ENCODE results near the gene CLEC2D.
"Not testable (repeated sequence)": the region's sequence is repeated elsewhere in the genome, so short reads cannot be mapped to it uniquely, and the experiment has no call there.

Gene CLEC2D

DNA sequence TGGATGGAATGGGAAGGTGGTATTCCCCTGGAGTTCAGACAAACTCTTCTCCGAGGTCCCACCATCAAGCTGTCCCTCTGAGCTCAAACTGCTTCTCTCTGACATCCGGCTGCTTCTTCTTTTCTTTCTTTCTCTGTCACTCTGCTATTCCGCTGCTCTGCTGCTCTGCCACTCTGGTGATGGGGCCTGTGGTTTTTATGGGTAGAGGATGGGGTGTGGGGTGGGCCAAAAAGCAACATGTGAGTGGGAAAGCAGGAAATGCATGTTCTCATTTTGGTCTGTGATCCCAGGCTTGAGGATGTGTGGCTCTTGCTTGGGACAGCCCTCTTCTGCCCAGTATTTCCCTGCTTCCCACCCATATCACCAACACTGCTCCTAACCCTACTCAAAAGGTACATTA is 32.7 kb downstream of the CLEC2D start:
- Mint-ChIP-seq H3K27ac (peak overlapping the region; percentile 95), H3K4me1 (peaks cover 74% of the 10 kb centered on the region), H3K9me3 (no peaks in the 10 kb centered on the region), H3K4me3 (peak overlapping the region; percentile 72), H3K36me3 (peaks cover 58% of the 10 kb centered on the region)
- DNase-seq (ENCODE audit: low spot score in 2 of 2) (peak in 1 of 2 donors; percentile 78), ATAC-seq (peak; percentile 71)

DNA sequence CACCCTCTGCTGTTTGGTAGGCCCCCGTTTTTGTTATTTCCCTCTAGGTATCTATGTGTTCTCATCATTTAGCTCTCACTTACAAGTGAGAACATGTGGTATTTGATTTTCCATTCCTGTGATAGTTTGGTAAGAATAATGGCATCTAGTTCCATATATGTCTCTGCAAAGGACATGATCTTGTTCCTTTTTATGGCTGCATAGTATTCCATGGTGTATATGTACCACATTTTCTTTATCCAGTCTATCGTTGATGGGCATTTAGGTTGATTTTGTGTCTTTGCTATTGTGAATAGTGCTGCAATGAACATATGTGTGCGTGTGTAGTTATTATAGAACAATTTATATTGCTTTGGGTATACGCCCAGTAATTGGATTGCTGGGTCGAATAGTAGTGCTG is 35.0 kb downstream of the CLEC2D start:
- Mint-ChIP-seq H3K4me1 (peaks cover 76% of the 10 kb centered on the region), H3K36me3 (peaks cover 35% of the 10 kb centered on the region)
- not testable (repeated sequence) for H3K27ac Mint-ChIP-seq; DNase-seq (ENCODE audit: low spot score in 2 of 2); H3K9me3 Mint-ChIP-seq; H3K4me3 Mint-ChIP-seq; ATAC-seq

DNA sequence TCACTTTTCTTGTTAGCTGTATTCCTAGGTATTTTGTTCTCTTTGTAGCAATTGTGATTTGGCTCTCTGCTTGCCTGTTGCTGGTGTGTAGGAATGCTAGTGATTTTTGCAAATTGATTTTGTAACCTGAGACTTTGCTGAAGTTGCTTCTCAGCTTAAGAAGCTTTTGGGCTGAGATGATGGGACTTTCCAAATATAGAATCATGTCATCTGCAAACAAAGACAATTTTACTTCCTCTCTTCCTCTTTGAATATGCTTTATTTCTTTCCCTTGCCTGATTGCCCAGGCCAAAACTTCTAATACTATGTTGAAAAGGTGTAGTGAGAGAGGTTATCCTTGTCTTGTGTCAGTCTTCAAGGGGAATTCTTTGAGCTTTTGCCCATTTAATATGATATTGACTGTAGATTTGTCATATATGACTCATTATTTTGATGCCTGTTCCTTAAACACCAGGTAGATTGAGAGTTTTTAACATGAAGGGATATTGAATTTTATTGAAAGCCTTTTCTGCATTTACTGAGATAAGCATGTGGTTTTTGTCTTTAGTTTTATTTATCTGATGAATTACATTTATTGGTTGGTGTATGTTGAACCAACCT is 36.7 kb downstream of the CLEC2D start:
- peaks cover 19% of the 10 kb centered on the region for H3K36me3 Mint-ChIP-seq
- DNase-seq (ENCODE audit: low spot score in 2 of 2), result no peak

DNA sequence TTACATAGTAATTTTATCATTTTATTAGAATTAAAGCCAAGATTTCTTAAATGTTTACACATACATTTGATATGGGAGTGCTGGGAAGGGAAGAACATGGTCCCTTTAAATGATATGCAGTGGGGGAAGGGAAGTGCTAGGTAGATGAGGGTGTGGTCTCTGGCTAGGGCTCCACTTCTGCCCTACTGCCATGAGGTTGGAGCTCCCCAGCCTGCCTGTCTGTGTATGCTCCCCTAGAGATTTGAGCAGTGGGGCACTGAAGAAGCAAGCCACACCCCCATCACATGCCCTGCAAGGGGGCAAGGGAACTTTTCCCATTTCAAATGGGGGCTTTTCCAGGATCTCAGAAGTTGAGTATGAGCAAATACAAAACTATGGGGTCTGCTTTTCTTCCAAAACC is 37.8 kb downstream of the CLEC2D start:
- Mint-ChIP-seq H3K4me3 (peak overlapping the region; percentile 72), H3K4me1 (peaks cover 70% of the 10 kb centered on the region), H3K9me3 (no peaks in the 10 kb centered on the region), H3K27ac (peak overlapping the region; percentile 95), H3K36me3 (peaks cover 7% of the 10 kb centered on the region)
- no peak for DNase-seq (ENCODE audit: low spot score in 2 of 2)
- peak; percentile 47 for ATAC-seq

More for the DNA sequence above, 36.7 kb downstream of the CLEC2D start:
- no peak for ATAC-seq
- Mint-ChIP-seq H3K9me3 (no peaks in the 10 kb centered on the region), H3K4me3 (no peak overlapping the region), H3K4me1 (peaks cover 74% of the 10 kb centered on the region), H3K27ac (peak overlapping the region; percentile 50)

DNA sequence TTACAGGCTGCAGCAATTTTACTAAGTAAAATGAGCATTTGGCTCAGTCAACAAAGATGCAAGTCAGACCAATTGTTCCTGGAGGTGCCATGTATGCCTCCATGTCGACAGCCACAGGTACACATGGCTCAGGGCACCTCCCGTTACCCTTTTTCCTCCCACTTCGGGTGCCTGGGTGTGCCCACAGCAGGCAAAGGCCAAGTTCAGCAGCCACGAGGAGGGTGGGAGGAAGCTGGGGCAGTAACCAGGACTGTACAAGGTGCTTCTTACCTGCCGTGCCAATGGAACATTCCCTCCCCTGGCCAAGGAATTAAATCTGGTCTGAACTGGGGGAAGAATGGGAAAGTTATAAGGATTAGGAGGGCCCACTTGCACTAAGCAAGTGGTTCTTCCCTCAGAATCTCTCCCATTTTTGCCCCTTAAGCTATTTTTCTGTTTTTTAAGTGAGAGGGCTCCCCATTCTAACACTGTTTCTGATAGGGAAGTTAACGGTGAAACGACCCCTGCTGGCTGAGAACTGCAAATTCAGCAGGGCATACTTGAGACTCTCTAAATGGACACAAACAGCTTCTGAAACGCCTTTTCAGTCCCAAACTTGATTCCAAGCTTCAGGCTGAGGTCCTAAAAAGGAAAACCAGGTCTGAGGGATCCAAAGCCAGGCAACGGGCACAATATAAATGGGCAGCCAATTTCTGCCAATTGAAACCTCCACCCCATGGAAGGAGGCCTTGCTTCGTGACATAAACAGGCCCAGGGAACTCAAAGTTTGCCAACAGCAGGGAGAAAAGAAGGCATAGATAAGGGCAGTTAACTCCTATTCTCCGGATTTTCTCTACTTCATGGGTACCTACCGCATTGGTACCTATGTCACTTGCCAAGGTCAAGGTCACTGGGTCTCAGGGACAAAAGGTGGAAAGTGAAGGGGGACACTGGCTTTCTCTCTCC is 38.6 kb downstream of the CLEC2D start:
- peaks cover 63% of the 10 kb centered on the region for H3K4me1 Mint-ChIP-seq

DNA sequence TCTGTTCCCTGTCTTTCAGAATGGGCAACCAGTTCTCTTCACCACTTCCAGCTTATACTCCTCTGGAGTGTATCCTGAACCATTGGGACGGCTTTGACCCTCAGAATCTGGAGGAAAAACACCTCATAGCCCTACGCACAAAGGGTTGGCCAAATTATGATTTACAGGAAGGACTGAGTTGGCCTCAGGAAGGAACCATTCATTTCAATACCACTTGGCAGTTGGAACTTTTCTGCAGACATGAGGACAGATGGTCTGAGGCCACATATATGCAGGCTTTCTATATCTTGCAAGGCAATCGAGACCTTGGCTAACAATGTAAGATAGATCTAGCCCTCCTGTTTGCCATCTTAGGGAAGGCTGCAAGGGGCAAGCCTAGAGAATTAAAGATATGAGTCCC is 39.3 kb downstream of the CLEC2D start:
- Mint-ChIP-seq H3K27ac (peak overlapping the region; percentile 95), H3K36me3 (peaks cover 5% of the 10 kb centered on the region), H3K4me3 (no peak overlapping the region), H3K4me1 (peaks cover 63% of the 10 kb centered on the region), H3K9me3 (no peaks in the 10 kb centered on the region)
- ATAC-seq (no peak), DNase-seq (ENCODE audit: low spot score in 2 of 2) (no peak)

More for the DNA sequence above, 38.6 kb downstream of the CLEC2D start:
- DNase-seq (ENCODE audit: low spot score in 2 of 2) (peak; percentile 42 to 80), ATAC-seq (peak; percentile 83)
- Mint-ChIP-seq H3K9me3 (no peaks in the 10 kb centered on the region), H3K36me3 (peaks cover 5% of the 10 kb centered on the region), H3K4me3 (peak overlapping the region; percentile 72), H3K27ac (peak overlapping the region; percentile 95)

DNA sequence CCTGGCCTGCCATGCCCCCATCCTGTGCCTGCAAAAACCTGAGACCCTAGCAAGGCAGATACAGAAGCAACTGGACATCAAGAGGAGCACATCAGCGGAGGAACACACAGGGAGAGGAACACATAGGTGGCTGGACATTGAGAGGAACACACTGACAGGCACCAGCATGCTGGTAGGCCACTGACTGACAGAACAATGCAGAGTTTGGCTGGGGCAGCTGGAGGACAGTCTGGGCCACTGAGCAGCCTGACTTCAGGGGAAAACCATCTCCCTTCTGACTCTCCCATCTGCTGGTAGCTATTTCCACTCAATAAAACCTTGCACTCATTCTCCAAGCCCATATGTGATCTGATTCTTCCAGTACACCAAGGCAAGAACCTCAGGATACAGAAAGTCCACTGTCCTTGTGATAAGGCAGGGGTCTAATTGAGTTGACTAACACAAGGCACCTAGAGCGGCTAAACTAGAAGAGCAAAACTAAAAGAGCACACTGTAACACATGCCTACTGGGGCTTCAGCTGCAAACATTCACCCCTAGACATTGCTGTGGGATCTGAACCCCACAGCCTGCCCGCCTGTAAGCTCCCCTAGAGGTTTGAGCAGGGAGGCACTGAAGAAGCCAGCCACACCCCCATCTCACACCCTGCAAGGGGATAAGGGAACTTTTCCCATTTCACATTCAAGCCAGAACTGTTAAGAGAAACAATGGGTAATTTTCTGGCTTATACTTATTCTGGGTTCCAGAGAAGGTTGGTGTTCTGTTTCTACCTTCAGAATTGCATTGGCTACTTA is 41.3 kb downstream of the CLEC2D start:
- DNase-seq (ENCODE audit: low spot score in 2 of 2) (no peak), ATAC-seq (no peak)
- H3K4me3 Mint-ChIP-seq, result no peak overlapping the region
- H3K9me3 Mint-ChIP-seq, result no peaks in the 10 kb centered on the region
- peaks cover 59% of the 10 kb centered on the region for H3K4me1 Mint-ChIP-seq
- H3K36me3 Mint-ChIP-seq, result peaks cover 5% of the 10 kb centered on the region
- H3K27ac Mint-ChIP-seq, result peak overlapping the region; percentile 26

DNA sequence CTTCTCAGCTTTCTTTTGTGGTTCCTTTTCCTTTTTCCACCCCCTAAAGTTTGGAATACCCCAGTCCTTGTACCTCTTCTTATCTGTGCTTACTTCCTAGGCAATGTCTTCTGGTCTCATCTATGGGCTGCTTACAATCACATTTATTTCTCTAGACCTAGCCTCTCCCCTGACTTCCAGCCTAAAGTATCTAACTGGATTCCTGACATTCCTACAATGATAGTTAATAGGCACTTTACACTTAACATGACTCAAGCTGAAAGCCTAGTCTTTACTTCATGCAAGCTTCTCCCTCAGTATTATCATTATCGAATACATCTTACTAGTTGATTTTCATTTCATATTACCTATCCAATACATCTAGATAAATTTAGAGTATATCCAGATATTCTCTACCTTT is 42.2 kb downstream of the CLEC2D start:
- Mint-ChIP-seq H3K4me1 (peaks cover 57% of the 10 kb centered on the region), H3K36me3 (peaks cover 4% of the 10 kb centered on the region), H3K27ac (no peak overlapping the region), H3K4me3 (no peak overlapping the region), H3K9me3 (no peaks in the 10 kb centered on the region)
- DNase-seq (ENCODE audit: low spot score in 2 of 2), result no peak
- no peak for ATAC-seq

DNA sequence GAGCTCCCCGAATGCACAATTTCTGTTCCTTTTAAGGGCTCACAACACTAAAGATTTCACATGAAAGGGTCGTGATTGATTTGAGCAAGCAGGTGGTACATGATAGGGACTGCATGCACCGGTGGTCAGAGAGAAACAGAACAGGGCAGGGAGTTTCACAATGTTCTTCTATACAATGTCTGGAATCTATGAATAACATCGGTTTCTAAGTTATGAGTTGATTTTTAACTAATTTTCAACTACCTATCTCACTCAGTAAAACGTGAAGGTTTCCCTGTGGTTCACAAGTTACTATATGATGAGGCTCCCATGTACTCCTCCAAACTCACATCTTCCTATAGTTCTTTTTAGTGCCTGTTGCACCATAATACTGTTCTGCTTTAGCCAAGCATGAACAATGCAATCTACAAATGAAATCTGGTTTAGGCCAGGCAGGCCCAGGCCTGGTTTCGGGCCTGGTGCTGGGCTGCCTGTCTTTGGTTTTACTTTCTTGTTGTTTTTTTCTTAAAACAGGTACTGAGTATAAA is 43.6 kb downstream of the CLEC2D start:
- DNase-seq (ENCODE audit: low spot score in 2 of 2); H3K4me3 Mint-ChIP-seq; H3K9me3 Mint-ChIP-seq; H3K36me3 Mint-ChIP-seq: not testable (repeated sequence)
- Mint-ChIP-seq H3K27ac (peak overlapping the region; percentile 36), H3K4me1 (peaks cover 43% of the 10 kb centered on the region)
- peak; percentile 83 for ATAC-seq

DNA sequence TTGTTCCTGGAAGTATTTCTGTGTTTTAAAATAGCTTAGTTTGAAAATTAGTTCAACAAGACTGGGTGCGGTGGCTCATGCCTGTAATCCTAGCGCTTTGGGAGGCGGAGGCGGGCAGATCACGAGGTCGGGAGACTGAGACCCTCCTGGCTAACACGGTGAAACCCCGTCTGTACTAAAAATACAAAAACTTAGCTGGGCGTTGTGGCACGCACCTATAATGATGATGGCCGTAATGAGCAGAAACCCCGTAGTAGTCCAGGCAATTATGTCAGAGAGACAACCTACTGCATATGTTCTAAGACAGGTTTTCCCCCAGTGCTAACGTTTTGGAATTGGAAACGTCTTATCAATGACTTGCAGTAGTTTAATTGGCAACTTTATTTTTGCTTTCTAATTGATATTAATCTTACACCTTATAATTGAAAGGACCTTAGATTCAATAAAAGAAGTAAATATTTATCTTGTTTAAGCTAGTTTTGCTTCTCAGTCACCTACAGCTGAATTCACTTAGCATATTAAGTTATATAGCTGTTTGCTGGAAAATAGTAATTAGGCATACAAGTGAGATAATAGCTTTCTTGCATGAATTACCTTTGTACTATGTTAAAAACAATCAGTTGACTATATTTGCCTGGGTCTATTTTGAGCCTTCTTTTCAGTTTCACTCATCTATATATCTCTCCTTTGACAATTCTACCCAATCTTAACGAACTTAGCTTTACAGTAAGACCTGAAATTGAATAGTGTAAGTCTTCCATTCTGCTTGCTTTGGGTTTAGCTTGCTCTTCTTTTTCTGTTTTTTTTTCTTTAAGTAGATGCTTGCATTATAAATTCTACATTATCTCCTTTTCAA is 47.8 kb downstream of the CLEC2D start:
- no peaks in the 10 kb centered on the region for H3K9me3 Mint-ChIP-seq
- no peak for DNase-seq (ENCODE audit: low spot score in 2 of 2)
- no peak overlapping the region for H3K4me3 Mint-ChIP-seq
- H3K4me1 Mint-ChIP-seq, result peaks cover 16% of the 10 kb centered on the region
- ATAC-seq, result no peak
- H3K36me3 Mint-ChIP-seq, result peaks cover 4% of the 10 kb centered on the region
- no peak overlapping the region for H3K27ac Mint-ChIP-seq

DNA sequence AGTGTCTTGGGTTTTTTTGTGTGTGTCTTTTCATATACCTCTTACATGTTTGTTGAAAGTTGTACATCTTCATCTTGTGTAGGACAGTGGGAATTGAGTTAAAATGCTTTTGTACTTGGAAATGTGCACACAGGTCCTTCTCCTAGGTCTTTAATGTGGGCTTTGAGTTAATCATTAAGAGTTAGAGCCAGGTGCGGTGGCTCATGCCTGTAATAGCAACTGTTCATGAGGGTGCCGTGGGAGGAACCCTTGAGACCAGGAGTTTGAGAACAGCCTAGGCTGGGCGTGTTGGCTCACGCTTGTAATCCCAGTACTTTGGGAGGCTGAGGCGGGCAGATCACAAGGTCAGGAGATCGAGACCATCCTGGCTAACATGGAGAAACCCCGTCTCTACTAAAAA is 49.5 kb downstream of the CLEC2D start:
- no peak for DNase-seq (ENCODE audit: low spot score in 2 of 2)
- Mint-ChIP-seq H3K4me3 (no peak overlapping the region), H3K27ac (no peak overlapping the region), H3K9me3 (no peaks in the 10 kb centered on the region), H3K36me3 (peaks cover 4% of the 10 kb centered on the region), H3K4me1 (peaks cover 16% of the 10 kb centered on the region)
- no peak for ATAC-seq

DNA sequence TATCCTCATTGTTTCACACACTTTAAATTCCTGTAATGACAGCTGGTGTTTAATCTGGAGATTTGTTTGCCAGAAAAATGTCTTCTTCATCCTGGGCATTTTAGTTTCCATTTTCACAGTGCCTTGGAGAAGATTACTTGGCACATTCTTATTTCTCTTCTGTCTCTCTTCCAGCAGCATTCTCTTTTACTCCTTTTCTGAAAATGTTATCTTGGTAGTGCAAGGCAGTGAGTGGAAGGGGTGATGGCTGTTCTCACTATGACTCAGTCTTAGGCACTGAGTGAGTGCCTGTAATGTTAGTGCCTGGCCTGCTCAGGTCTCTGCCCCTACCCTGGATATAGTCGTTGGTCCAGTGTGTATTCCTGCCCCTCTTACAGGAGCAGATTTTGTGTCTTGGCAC is 50.3 kb downstream of the CLEC2D start:
- DNase-seq (ENCODE audit: low spot score in 2 of 2) (no peak), ATAC-seq (peak; percentile 95)
- Mint-ChIP-seq H3K4me3 (no peak overlapping the region), H3K27ac (no peak overlapping the region), H3K9me3 (no peaks in the 10 kb centered on the region), H3K36me3 (peaks cover 4% of the 10 kb centered on the region), H3K4me1 (peaks cover 16% of the 10 kb centered on the region)

DNA sequence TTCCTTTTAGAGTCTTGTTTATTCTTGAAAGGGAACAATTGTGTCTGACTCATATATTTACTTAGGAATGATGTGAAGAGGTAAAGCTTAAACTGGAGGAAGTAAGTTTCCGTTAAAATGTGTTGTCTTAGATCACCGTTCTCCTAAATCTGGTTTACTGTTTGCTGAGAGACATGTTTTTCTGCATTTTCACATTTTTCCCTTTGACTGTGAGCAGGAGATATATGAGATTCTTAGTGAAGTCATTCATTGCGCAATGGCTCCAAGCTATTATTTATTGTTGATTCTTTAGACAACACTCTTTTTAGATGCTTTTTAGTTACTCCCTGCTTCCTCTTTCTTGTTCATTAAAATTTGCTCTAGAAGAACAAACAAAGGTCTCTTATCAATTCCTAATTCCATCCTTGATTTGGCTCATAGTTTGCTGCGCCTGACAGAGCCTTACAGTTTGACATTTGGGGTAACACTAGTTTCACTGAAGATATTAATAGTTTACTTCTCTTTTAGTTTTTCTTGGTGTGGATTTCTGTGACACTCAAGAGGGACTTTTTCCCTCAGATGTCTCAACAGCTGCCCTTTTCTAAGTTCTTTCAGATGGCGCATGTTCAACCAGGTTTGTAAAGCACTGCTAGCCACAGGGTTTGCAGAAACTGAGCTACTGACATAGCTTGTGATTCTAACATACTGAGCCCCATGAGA is 52.0 kb downstream of the CLEC2D start:
- DNase-seq (ENCODE audit: low spot score in 2 of 2) (no peak), ATAC-seq (no peak)
- H3K4me3 Mint-ChIP-seq, result no peak overlapping the region
- H3K36me3 Mint-ChIP-seq, result no peaks in the 10 kb centered on the region
- H3K27ac Mint-ChIP-seq, result no peak overlapping the region
- H3K9me3 Mint-ChIP-seq, result no peaks in the 10 kb centered on the region
- H3K4me1 Mint-ChIP-seq, result peaks cover 6% of the 10 kb centered on the region

DNA sequence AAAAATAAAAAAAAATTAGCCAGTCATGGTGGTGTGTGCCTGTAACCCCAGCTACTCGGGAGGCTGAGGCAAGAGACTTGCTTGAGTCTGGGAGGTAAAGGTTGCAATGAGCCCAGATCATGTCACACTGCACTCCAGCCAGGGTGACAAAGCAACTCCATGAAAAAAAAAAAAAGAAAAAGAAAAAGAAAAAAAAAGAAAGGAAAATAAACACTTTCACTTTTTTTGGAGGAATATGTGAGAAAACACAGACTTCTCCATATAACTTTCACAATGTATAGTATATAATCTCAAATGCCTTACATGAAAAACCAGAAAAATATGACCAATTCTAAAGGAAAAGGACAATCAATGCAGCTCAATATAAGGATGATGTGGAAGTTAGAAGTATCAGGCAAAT is 54.5 kb downstream of the CLEC2D start:
- no peak for DNase-seq (ENCODE audit: low spot score in 2 of 2)
- H3K9me3 Mint-ChIP-seq, result no peaks in the 10 kb centered on the region
- no peak overlapping the region for H3K4me3 Mint-ChIP-seq
- ATAC-seq, result no peak
- no peaks in the 10 kb centered on the region for H3K36me3 Mint-ChIP-seq
- H3K4me1 Mint-ChIP-seq, result peaks cover 6% of the 10 kb centered on the region
- H3K27ac Mint-ChIP-seq, result no peak overlapping the region
